ENCODE results near the gene PNKD.

PNKD gene

GRCh38 chr2:218285604-218286003, 15.3 kb downstream of the PNKD start:
- Mint-ChIP-seq H3K27me3 (no peaks in the 10 kb centered on the region), H3K4me1 (peaks cover 58 to 80% of the 10 kb centered on the region in 2 donors), H3K36me3 (peaks cover 5 to 21% of the 10 kb centered on the region in 2 donors), H3K4me3 (peak overlapping the region; percentile 83 to 94), H3K27ac (peak overlapping the region; percentile 98), H3K9me3 (no peaks in the 10 kb centered on the region)
- ATAC-seq (replicated peaks) (no peak), DNase-seq (no peak)

DNA sequence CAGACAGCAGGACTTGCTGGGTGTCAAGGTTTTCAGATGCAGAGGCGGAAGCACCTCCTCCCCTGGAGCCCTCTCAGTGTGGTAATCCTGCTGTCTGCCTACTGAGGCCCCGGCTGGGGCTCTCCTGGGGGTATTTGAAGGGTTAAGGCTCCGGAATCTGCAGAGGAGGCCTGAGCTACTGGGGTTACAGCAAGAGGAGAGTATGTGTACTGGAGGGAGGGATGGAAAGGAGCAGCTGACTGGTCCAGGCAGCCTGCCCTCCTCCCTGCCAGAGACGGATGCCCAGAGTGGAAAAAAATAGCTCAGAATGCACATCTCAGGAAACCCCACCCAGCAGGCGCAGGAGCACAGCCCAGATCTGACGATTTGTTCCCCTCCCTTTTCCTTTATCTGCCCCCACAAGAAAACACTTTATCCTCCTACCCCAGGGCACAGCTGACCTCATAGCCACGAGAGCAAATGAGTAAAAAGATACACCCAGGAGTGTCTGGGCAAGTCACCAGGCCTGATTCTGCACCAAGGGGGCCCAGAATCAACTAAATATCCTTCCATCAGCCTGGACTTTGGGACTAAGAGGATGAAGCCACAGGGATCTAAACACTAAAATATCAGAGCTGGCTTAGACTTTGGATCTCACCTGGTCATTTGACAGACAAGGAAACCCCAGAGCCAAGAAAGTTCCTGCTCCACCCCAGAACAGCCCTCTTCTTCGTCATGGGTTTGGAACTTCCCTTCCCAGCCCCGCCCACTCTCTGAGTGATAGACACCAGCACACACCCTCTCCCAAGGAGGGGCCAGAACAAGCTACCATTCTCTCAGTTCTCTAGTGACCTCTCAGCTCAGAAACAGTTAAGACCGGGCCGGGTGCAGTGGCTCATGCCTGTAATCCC, 16.5 kb downstream of the PNKD start:
- Mint-ChIP-seq H3K27ac (peak overlapping the region; percentile 98), H3K36me3 (peaks cover 3 to 16% of the 10 kb centered on the region in 2 donors), H3K4me1 (peaks cover 63 to 92% of the 10 kb centered on the region in 2 donors), H3K9me3 (no peaks in the 10 kb centered on the region), H3K4me3 (peak overlapping the region; percentile 83 to 94), H3K27me3 (no peaks in the 10 kb centered on the region)
- ATAC-seq (replicated peaks), result peak; percentile 81
- DNase-seq, result peak; percentile 81

- ATAC-seq (replicated peaks), result no peak
- no peak for DNase-seq
- peak overlapping the region; percentile 85 for H3K27ac Mint-ChIP-seq
- H3K27me3 Mint-ChIP-seq, result no peaks in the 10 kb centered on the region
- H3K4me3 Mint-ChIP-seq, result peak overlapping the region; percentile 91
- H3K9me3 Mint-ChIP-seq, result no peaks in the 10 kb centered on the region
- H3K4me1 Mint-ChIP-seq, result peaks cover 53 to 94% of the 10 kb centered on the region in 2 donors
- H3K36me3 Mint-ChIP-seq, result peaks cover 1 to 13% of the 10 kb centered on the region in 2 donors
These were observed 19.5 kb downstream of the PNKD start for GRCh38 chr2:218289639-218290315.

DNA sequence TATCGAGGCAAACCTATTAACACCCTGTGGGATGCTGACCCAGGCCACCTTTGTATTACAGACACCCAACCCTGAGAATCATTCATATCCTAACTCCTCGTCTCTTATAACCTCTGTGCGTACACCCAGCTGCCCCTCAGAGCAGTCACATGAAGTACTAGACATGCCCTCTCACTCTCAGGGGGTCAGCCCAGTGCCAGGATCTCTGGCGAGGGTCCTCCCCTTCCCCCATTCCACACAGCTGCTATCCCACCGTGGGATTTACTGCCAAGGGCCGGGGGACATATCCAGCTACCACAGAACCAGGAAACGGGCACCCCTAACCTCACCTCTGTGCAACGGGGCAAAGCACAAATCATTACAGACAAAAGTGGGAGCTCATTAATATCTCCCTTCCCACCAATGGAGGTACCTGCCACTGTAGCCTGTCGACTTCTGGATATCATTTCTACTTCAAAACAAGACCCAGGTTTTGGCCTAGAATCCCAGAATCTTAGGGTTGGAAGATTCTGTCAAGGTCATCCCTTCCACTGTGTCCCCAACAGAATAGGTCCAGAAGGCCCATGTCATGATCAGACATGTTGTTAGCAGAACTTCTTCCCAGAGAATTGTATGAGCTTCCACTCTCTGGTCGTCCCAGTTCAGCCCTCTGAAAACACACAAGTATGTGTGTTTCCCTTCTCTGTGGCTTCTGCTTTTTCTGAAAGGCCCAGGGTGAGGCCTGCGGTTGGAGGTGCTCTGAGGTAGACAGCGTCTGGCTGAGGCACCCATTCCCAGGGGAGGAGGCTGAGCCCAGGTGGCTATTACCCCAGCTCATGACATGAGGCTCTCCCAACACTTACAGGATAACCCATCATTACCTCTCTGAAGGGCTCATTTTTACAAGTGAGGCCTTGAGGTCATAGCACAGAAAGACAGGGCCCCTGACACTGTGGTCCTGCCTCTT, 20.3 kb downstream of the PNKD start:
- ATAC-seq (replicated peaks), result peak; percentile 60 to 71
- DNase-seq, result peak; percentile 78
- Mint-ChIP-seq H3K4me3 (peak overlapping the region; percentile 91), H3K36me3 (peaks cover 1 to 10% of the 10 kb centered on the region in 2 donors), H3K9me3 (no peaks in the 10 kb centered on the region), H3K27ac (peak overlapping the region; percentile 85), H3K4me1 (peaks cover 50 to 93% of the 10 kb centered on the region in 2 donors), H3K27me3 (no peaks in the 10 kb centered on the region)

GRCh38 chr2:218291318-218292047, 21.2 kb downstream of the PNKD start:
- Mint-ChIP-seq H3K4me3 (peak overlapping the region; percentile 91), H3K4me1 (peaks cover 43 to 84% of the 10 kb centered on the region in 2 donors), H3K9me3 (no peaks in the 10 kb centered on the region), H3K36me3 (peaks cover 1 to 8% of the 10 kb centered on the region in 2 donors), H3K27me3 (no peaks in the 10 kb centered on the region), H3K27ac (peak overlapping the region; percentile 85)
- ATAC-seq (replicated peaks) (peak; percentile 1), DNase-seq (no peak)

- peak within 1 kb of the TSS; percentile 91 for H3K4me3 Mint-ChIP-seq
- DNase-seq, result peak; percentile 78
- peak; percentile 85 to 86 for ATAC-seq (replicated peaks)
- H3K27ac Mint-ChIP-seq, result peak within 1 kb of the TSS; percentile 85
- no peaks in the 10 kb centered on the region for H3K9me3 Mint-ChIP-seq
- H3K4me1 Mint-ChIP-seq, result peaks cover 36 to 76% of the 10 kb centered on the region in 2 donors
- H3K27me3 Mint-ChIP-seq, result no peaks in the 10 kb centered on the region
- peaks cover 1 to 6% of the 10 kb centered on the region in 2 donors for H3K36me3 Mint-ChIP-seq
These were observed 22.0 kb downstream of the PNKD start, which contains the start of gene TMBIM1 for GRCh38 chr2:218292048-218293014. TMBIM1 (minus strand) TSS chr2:218292503; CDS start chr2:218282141, 10,362 bp downstream.

DNA sequence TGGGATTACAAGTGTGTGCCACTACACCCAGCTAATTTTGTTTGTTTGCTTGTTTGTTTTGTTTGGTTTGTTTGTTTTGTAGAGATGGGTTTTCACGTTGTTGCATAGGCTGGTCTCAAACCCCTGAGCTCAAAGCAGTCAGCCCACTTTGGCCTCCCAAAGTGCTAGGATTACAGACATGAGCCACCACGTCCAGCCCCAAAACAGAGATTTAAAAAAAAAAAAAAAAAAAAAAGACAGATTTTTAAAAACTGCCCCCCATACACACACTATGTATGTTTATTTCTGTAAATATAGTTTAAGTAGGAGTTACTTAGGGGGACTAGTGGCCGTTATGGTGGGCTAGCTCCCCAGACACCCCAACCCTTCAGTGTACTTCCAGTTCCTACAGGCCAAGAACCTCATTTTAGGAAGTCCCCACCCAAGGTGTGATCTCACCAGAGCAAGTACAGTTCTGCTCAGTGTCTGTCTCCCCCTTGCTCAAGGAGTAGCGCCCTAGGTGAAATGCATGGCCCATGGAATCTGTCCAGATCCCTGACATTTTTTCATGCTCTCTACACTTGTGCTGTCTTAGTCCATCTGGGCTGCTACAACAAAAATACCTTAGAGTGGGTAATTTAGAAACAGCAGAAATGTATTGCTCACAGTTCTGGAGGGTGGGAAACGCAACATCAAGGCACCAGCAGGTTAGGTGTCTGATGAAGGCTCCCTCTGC, 23.6 kb downstream of the PNKD start:
- ATAC-seq (replicated peaks) (no peak), DNase-seq (no peak)
- H3K27ac Mint-ChIP-seq, result no peak overlapping the region
- peak overlapping the region in 1 of 2 donors; percentile 17 for H3K4me3 Mint-ChIP-seq
- no peaks in the 10 kb centered on the region for H3K9me3 Mint-ChIP-seq
- H3K4me1 Mint-ChIP-seq, result peaks cover 26 to 63% of the 10 kb centered on the region in 2 donors
- peaks cover 0 to 3% of the 10 kb centered on the region in 2 donors for H3K36me3 Mint-ChIP-seq
- H3K27me3 Mint-ChIP-seq, result no peaks in the 10 kb centered on the region

DNA sequence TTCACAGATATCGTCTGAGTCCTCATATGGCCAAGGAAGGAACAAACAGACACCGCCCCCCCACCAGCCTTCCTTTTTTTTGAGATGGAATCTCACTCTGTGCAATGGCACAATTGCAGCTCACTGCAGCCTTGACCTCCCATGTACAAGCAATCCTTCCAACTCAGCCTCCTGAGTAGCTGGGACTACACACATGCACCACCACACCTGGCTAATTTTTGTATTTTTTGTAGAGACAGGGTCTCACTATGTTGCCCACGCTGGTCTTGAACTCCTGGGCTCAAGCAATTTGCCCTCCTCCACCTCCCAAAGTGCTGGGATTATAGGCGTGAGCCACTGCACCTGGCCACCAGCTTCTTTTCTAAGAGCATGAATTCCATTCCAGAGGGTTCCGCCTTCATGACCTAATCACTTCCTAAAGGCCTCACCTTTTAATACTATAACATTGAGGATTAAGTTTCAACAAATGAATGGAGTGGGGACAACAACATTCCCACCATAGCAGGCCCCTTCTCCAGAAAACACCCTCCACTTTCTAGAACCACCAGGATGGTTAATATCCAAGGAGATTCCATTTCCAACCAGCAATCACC, 24.2 kb downstream of the PNKD start:
- Mint-ChIP-seq H3K27ac (no peak overlapping the region), H3K4me3 (no peak overlapping the region), H3K36me3 (no peaks in the 10 kb centered on the region), H3K4me1 (peaks cover 23 to 56% of the 10 kb centered on the region in 2 donors), H3K9me3 (no peaks in the 10 kb centered on the region), H3K27me3 (no peaks in the 10 kb centered on the region)
- DNase-seq (no peak), ATAC-seq (replicated peaks) (no peak)

- H3K4me3 Mint-ChIP-seq, result no peak overlapping the region
- ATAC-seq (replicated peaks) (no peak), DNase-seq (no peak)
- peaks cover 19 to 51% of the 10 kb centered on the region in 2 donors for H3K4me1 Mint-ChIP-seq
- no peaks in the 10 kb centered on the region for H3K27me3 Mint-ChIP-seq
- H3K27ac Mint-ChIP-seq, result peak overlapping the region; percentile 48
- no peaks in the 10 kb centered on the region for H3K9me3 Mint-ChIP-seq
- no peaks in the 10 kb centered on the region for H3K36me3 Mint-ChIP-seq
These were observed 24.7 kb downstream of the PNKD start for GRCh38 chr2:218295029-218295428.

- Mint-ChIP-seq H3K27ac (no peak overlapping the region), H3K9me3 (no peaks in the 10 kb centered on the region), H3K36me3 (no peaks in the 10 kb centered on the region), H3K4me3 (no peak overlapping the region), H3K4me1 (peaks cover 12 to 41% of the 10 kb centered on the region in 2 donors), H3K27me3 (no peaks in the 10 kb centered on the region)
- DNase-seq (no peak), ATAC-seq (replicated peaks) (no peak)
These were observed 25.9 kb downstream of the PNKD start for GRCh38 chr2:218296200-218296599.

DNA sequence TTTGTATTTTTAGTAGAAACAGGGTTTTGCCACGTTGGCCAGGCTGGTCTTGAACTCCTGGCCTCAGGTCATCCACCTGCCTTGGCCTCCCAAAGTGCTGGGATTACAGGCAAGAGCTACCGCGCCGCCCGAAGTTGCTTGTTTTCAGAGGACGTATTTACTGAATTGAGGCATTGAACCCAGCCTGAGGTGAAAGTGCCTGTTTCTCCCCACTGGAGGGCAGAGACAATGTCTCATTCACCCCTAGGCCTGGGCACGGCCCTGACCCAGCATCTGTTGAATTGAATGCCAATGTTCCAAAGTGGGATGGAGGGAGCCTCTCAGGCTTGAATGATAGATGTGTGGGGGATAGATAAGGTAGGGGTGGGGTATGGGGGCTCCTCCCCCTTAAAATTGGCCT, 26.5 kb downstream of the PNKD start:
- Mint-ChIP-seq H3K27ac (no peak overlapping the region), H3K4me1 (peaks cover 7 to 40% of the 10 kb centered on the region in 2 donors), H3K4me3 (no peak overlapping the region), H3K27me3 (no peaks in the 10 kb centered on the region), H3K36me3 (no peaks in the 10 kb centered on the region), H3K9me3 (no peaks in the 10 kb centered on the region)
- ATAC-seq (replicated peaks) (no peak), DNase-seq (no peak)
